ENCODE measurements around the gene TBC1D32. TPM values are rescaled to one million over a fixed set of nuclear protein-coding genes. Genes with fewer than 3 reads are reported as not detected.
A peak's percentile ranks its signal among the peaks of the same experiment; 100 is the strongest.

The TBC1D32 gene
- total RNA-seq, 1 experiment from 2014 or later: 12.0 TPM

GRCh38 chr6:121236984-121237383 is 97.3 kb downstream of the TBC1D32 start:
- Histone ChIP-seq H3K4me1 (replicated peaks; ENCODE audit: insufficient read depth) (no peaks in the 10 kb centered on the region), H3K9me2 (ENCODE audit: insufficient read depth) (peaks cover 9% of the 10 kb centered on the region), H2AFZ (no peak overlapping the region), H3K4me3 (no peak overlapping the region), H3K9me3 (ENCODE audit: insufficient read depth, low read depth) (no peaks in the 10 kb centered on the region), H3F3A (ENCODE audit: insufficient read depth, low read depth) (no peaks in the 10 kb centered on the region), H3K27ac (no peak overlapping the region), H3K36me3 (ENCODE audit: low read depth) (no peaks in the 10 kb centered on the region), H4K20me1 (ENCODE audit: insufficient read depth) (no peaks in the 10 kb centered on the region), H3K79me2 (ENCODE audit: low read depth) (no peaks in the 10 kb centered on the region), H3K27me3 (ENCODE audit: insufficient read depth, low read depth) (no peaks in the 10 kb centered on the region), H3K4me2 (no peak overlapping the region)
- TF ChIP-seq CTCF (conservative IDR thresholded peaks at IDR 0.05) (0 out of 2 replicates have a peak, but pooled peaks have one; percentile 23), EZH2 (IDR thresholded peaks at IDR 0.05; ENCODE audit: low read depth) (no peak)
- DNase-seq: no peak
- CTCF ChIA-PET: no interaction called here
- no TSS peak for BruUV-seq (replicated peaks)
- intact Hi-C loops (cut with micrococcal nuclease; ENCODE audit: unreplicated experiment): loop anchor here (1.0 kb wide), 1 partner anchor 50 kb away; no protein-coding TSS in a partner anchor
- POLR2A ChIA-PET (ENCODE audit: unreplicated experiment): no interaction called here

GRCh38 chr6:121235386-121235785 is 98.9 kb downstream of the TBC1D32 start:
- ChIA-PET POLR2A (ENCODE audit: unreplicated experiment) (interaction anchor here (0.6 kb wide), 1 partner anchor 1889 kb away, joined by 3 read pairs; no protein-coding TSS in a partner anchor), CTCF (no interaction called here)
- Histone ChIP-seq H3K4me2 (no peak overlapping the region), H3K4me3 (no peak overlapping the region), H3K9me3 (ENCODE audit: insufficient read depth, low read depth) (no peaks in the 10 kb centered on the region), H3K27ac (no peak overlapping the region), H3K27me3 (ENCODE audit: insufficient read depth, low read depth) (no peaks in the 10 kb centered on the region), H3K79me2 (ENCODE audit: low read depth) (no peaks in the 10 kb centered on the region), H3F3A (ENCODE audit: insufficient read depth, low read depth) (no peaks in the 10 kb centered on the region), H3K4me1 (replicated peaks; ENCODE audit: insufficient read depth) (no peaks in the 10 kb centered on the region), H3K36me3 (ENCODE audit: low read depth) (no peaks in the 10 kb centered on the region), H3K9me2 (ENCODE audit: insufficient read depth) (peaks cover 9% of the 10 kb centered on the region), H2AFZ (no peak overlapping the region), H4K20me1 (ENCODE audit: insufficient read depth) (no peaks in the 10 kb centered on the region)
- intact Hi-C loops (cut with micrococcal nuclease; ENCODE audit: unreplicated experiment): no loop called here
- no peak for TF ChIP-seq CTCF (conservative IDR thresholded peaks at IDR 0.05)
- no peak for TF ChIP-seq EZH2 (IDR thresholded peaks at IDR 0.05; ENCODE audit: low read depth)
- DNase-seq: no peak
- BruUV-seq (replicated peaks): no TSS peak

- H2AFZ ChIP-seq: no peak overlapping the region
- no peak for TF ChIP-seq CTCF (conservative IDR thresholded peaks at IDR 0.05)
- TF ChIP-seq EZH2 (IDR thresholded peaks at IDR 0.05; ENCODE audit: low read depth): no peak
- POLR2A ChIA-PET (ENCODE audit: unreplicated experiment): no interaction called here
- no peak overlapping the region for H3K27ac ChIP-seq
- H3K27me3 ChIP-seq (ENCODE audit: insufficient read depth, low read depth): no peaks in the 10 kb centered on the region
- H3K9me2 ChIP-seq (ENCODE audit: insufficient read depth): no peaks in the 10 kb centered on the region
- no peaks in the 10 kb centered on the region for H3K4me1 ChIP-seq (replicated peaks; ENCODE audit: insufficient read depth)
- H3K79me2 ChIP-seq (ENCODE audit: low read depth): no peaks in the 10 kb centered on the region
- no peak overlapping the region for H3K4me2 ChIP-seq
- no peak for DNase-seq
- no peaks in the 10 kb centered on the region for H3K9me3 ChIP-seq (ENCODE audit: insufficient read depth, low read depth)
- H4K20me1 ChIP-seq (ENCODE audit: insufficient read depth): no peaks in the 10 kb centered on the region
- no peaks in the 10 kb centered on the region for H3K36me3 ChIP-seq (ENCODE audit: low read depth)
- CTCF ChIA-PET: no interaction called here
- no peak overlapping the region for H3K4me3 ChIP-seq
- no TSS peak for BruUV-seq (replicated peaks)
- intact Hi-C loops (cut with micrococcal nuclease; ENCODE audit: unreplicated experiment): no loop called here
- H3F3A ChIP-seq (ENCODE audit: insufficient read depth, low read depth): no peaks in the 10 kb centered on the region; the same call in 1 of the 2 replicates
Observed at GRCh38 chr6:121223930-121224329, 110.3 kb downstream of the TBC1D32 start.
